Measurements from ENCODE around the gene GABRG3. TPM values are rescaled to one million over a fixed set of nuclear protein-coding genes. Genes with fewer than 3 reads are reported as not detected.

GABRG3 gene
- total and polyA plus RNA-seq, 2 experiments from 2014 or later: 0.15 to 0.43 TPM

- Histone ChIP-seq H4K20me1 (ENCODE audit: insufficient read depth, poor library complexity, severe bottlenecking) (no peaks in the 10 kb centered on the region), H3K9me2 (replicated peaks; ENCODE audit: insufficient read depth) (no peaks in the 10 kb centered on the region), H3K9me3 (ENCODE audit: low read depth) (no peaks in the 10 kb centered on the region), H3K27ac (no peak overlapping the region), H3K36me3 (replicated peaks; ENCODE audit: insufficient read depth, low read depth) (no peaks in the 10 kb centered on the region), H2AFZ (no peak overlapping the region), H3K4me2 (no peak overlapping the region), H3K27me3 (no peaks in the 10 kb centered on the region), H3K4me3 (no peak overlapping the region), H3K79me2 (no peaks in the 10 kb centered on the region), H3K4me1 (ENCODE audit: insufficient read depth) (no peaks in the 10 kb centered on the region)
- DNase-seq (ENCODE audit: low spot score): no peak
- WGBS (ENCODE audit: low lambda C conversion rate, missing lambda C conversion rate): 85% methylated on average over 7 of the region's 7 CpGs
- TF ChIP-seq EZH2 (IDR thresholded peaks at IDR 0.05; ENCODE audit: borderline replicate concordance): no peak
- no peak for TF ChIP-seq CTCF (IDR thresholded peaks at IDR 0.05; ENCODE audit: poor library complexity)
- no peak for TF ChIP-seq EZH2phosphoT487 (IDR thresholded peaks at IDR 0.05; ENCODE audit: low read depth, severe bottlenecking, unreplicated experiment)
These were observed 370.9 kb downstream of the GABRG3 start for GRCh38 chr15:27341780-27342343.

GRCh38 chr15:27342991-27343390 lies 372.0 kb downstream of the GABRG3 start:
- Histone ChIP-seq H3K27me3 (no peaks in the 10 kb centered on the region), H3K36me3 (replicated peaks; ENCODE audit: insufficient read depth, low read depth) (no peaks in the 10 kb centered on the region), H3K9me2 (replicated peaks; ENCODE audit: insufficient read depth) (no peaks in the 10 kb centered on the region), H3K4me3 (no peak overlapping the region), H3K9me3 (ENCODE audit: low read depth) (no peaks in the 10 kb centered on the region), H3K4me2 (no peak overlapping the region), H4K20me1 (ENCODE audit: insufficient read depth, poor library complexity, severe bottlenecking) (no peaks in the 10 kb centered on the region), H3K27ac (no peak overlapping the region), H3K79me2 (no peaks in the 10 kb centered on the region), H3K4me1 (ENCODE audit: insufficient read depth) (no peaks in the 10 kb centered on the region), H2AFZ (no peak overlapping the region)
- no peak for DNase-seq (ENCODE audit: low spot score)
- 31% methylated on average over 8 of the region's 8 CpGs for WGBS (ENCODE audit: low lambda C conversion rate, missing lambda C conversion rate)
- TF ChIP-seq EZH2phosphoT487 (IDR thresholded peaks at IDR 0.05; ENCODE audit: low read depth, severe bottlenecking, unreplicated experiment): no peak
- TF ChIP-seq EZH2 (IDR thresholded peaks at IDR 0.05; ENCODE audit: borderline replicate concordance): no peak
- no peak for TF ChIP-seq CTCF (IDR thresholded peaks at IDR 0.05; ENCODE audit: poor library complexity)

- no peaks in the 10 kb centered on the region for H3K9me3 ChIP-seq (ENCODE audit: low read depth)
- H3K4me3 ChIP-seq: no peak overlapping the region
- H3K4me2 ChIP-seq: no peak overlapping the region
- H3K79me2 ChIP-seq: no peaks in the 10 kb centered on the region
- H3K4me1 ChIP-seq (ENCODE audit: insufficient read depth): no peaks in the 10 kb centered on the region
- no peaks in the 10 kb centered on the region for H3K9me2 ChIP-seq (replicated peaks; ENCODE audit: insufficient read depth)
- H3K36me3 ChIP-seq (replicated peaks; ENCODE audit: insufficient read depth, low read depth): no peaks in the 10 kb centered on the region
- no peak overlapping the region for H3K27ac ChIP-seq
- no peaks in the 10 kb centered on the region for H4K20me1 ChIP-seq (ENCODE audit: insufficient read depth, poor library complexity, severe bottlenecking)
- TF ChIP-seq EZH2 (IDR thresholded peaks at IDR 0.05; ENCODE audit: borderline replicate concordance): no peak
- no peak for TF ChIP-seq EZH2phosphoT487 (IDR thresholded peaks at IDR 0.05; ENCODE audit: low read depth, severe bottlenecking, unreplicated experiment)
- TF ChIP-seq CTCF (IDR thresholded peaks at IDR 0.05; ENCODE audit: poor library complexity): no peak
- DNase-seq (ENCODE audit: low spot score): no peak
- no peaks in the 10 kb centered on the region for H3K27me3 ChIP-seq
- 91% methylated on average over 12 of the region's 12 CpGs for WGBS (ENCODE audit: low lambda C conversion rate, missing lambda C conversion rate)
- H2AFZ ChIP-seq: no peak overlapping the region
These were observed 381.2 kb downstream of the GABRG3 start for GRCh38 chr15:27352136-27352535.
